GM23248 (cell line): Measurements from ENCODE around the gene MYO1D. TPM values are rescaled to one million over a fixed set of nuclear protein-coding genes. Genes with fewer than 3 reads are reported as not detected.
A peak's percentile ranks its signal among the peaks of the same experiment; 100 is the strongest.

Source experiments
- DNase-seq: peaks from one replicate; pipeline ENCODE4 v3.0.0-alpha.2; 2015
- H2AFZ ChIP-seq: fragments of 200-600 bp; sonication (generic); 2 replicates; pipeline ENCODE4 v1.6.1; 2016; ENCODE audit warnings: antibody characterized with exemption
- H3F3A ChIP-seq: fragments of 200-600 bp; sonication (generic); 2 replicates; pipeline ENCODE4 v1.6.1; 2016; ENCODE audit warnings: mild to moderate bottlenecking, antibody characterized with exemption, mixed run types; ENCODE audit not compliant: insufficient read depth
- H3K27ac ChIP-seq: fragments of 200-600 bp; sonication (generic); 2 replicates; pipeline ENCODE4 v1.5.1; 2016; ENCODE audit warnings: mild to moderate bottlenecking
- H3K27me3 ChIP-seq: fragments of 200-600 bp; sonication (generic); replicated peaks from 2 replicates; pipeline ENCODE4 v1.6.1; 2016; ENCODE audit warnings: mild to moderate bottlenecking; ENCODE audit not compliant: insufficient read depth
- H3K36me3 ChIP-seq: fragments of 200-600 bp; sonication (generic); 2 replicates; pipeline ENCODE4 v1.6.1; 2016; ENCODE audit warnings: low read depth, mild to moderate bottlenecking
- H3K4me1 ChIP-seq: fragments of 200-600 bp; sonication (generic); 2 replicates; pipeline ENCODE4 v1.6.1; 2016; ENCODE audit warnings: mild to moderate bottlenecking; ENCODE audit not compliant: insufficient read depth
- H3K4me2 ChIP-seq: fragments of 200-600 bp; sonication (generic); one replicate; pipeline ENCODE4 v1.6.1; 2016; ENCODE audit warnings: mild to moderate bottlenecking; ENCODE audit not compliant: unreplicated experiment
- H3K4me3 ChIP-seq: fragments of 200-600 bp; sonication (generic); 2 replicates; pipeline ENCODE4 v1.5.1; 2016; ENCODE audit warnings: mild to moderate bottlenecking
- H3K79me2 ChIP-seq: fragments of 200-600 bp; sonication (generic); 2 replicates; pipeline ENCODE4 v1.6.1; 2016; ENCODE audit warnings: mild to moderate bottlenecking; ENCODE audit not compliant: insufficient read depth
- H3K9ac ChIP-seq: fragments of 200-600 bp; sonication (generic); 2 replicates; pipeline ENCODE4 v1.6.1; 2016; ENCODE audit warnings: mild to moderate bottlenecking
- H3K9me2 ChIP-seq: fragments of 200-600 bp; sonication (generic); 2 replicates; pipeline ENCODE4 v1.6.1; 2016; ENCODE audit warnings: mixed run types, mild to moderate bottlenecking, moderate library complexity; ENCODE audit not compliant: insufficient read depth
- H3K9me3 ChIP-seq: fragments of 200-600 bp; sonication (generic); one replicate; pipeline ENCODE4 v1.6.1; 2017; ENCODE audit warnings: low read depth
- H4K20me1 ChIP-seq: fragments of 200-600 bp; sonication (generic); 2 replicates; pipeline ENCODE4 v1.6.0; 2016; ENCODE audit not compliant: insufficient read depth
- EZH2 ChIP-seq: fragments of 200-600 bp; sonication (generic); IDR thresholded peaks from 2 replicates; pipeline ENCODE4 v1.6.1; 2018; ENCODE audit warnings: antibody characterized with exemption, mild to moderate bottlenecking; ENCODE audit not compliant: insufficient read depth, poor library complexity, severe bottlenecking
- EZH2phosphoT487 ChIP-seq: fragments of 200-600 bp; sonication (generic); IDR thresholded peaks from 2 replicates; pipeline ENCODE4 v1.6.1; 2018; ENCODE audit warnings: antibody characterized with exemption, moderate library complexity, mild to moderate bottlenecking, low read depth; ENCODE audit not compliant: insufficient read depth
- WGBS, 2 experiments: methylation state at CpG; one replicate each; pipeline ENCODE4 v1.1.6; 2015 to 2017; ENCODE audit warnings: low lambda C conversion rate in 2 of 2, low coverage in 1 of 2; ENCODE audit errors: missing lambda C conversion rate in 2 of 2; 5-methylcytosine and 5-hydroxymethylcytosine counted together
- in situ Hi-C: fragments of 300-500 bp; cut with MboI; formaldehyde crosslinking; loops from 2 replicates; pipeline ENCODE4 v1.15.0; 2020
- polyA plus RNA-seq: library from polyadenylated mRNA; unstranded; fragments of >200 nt; fragmentation: Nextera tagmentation; extraction: Ambion mirVana; gene quantifications from 2 replicates; pipeline ENCODE4 v1.2.1, GENCODE V29; 2016
- total RNA-seq: library from RNA; depleted of rRNA; stranded (reverse); fragments of >200 nt; shearing (Covaris generic); gene quantifications from 2 replicates; pipeline ENCODE4 v1.2.3, GENCODE V29; 2014

The MYO1D gene
- total and polyA plus RNA-seq, 2 experiments from 2014 or later, result 54.1 to 99.5 TPM

GRCh38 chr17:32783602-32784001, 93.3 kb downstream of the MYO1D start:
- Histone ChIP-seq H3K9me3 (no peaks in the 10 kb centered on the region), H3K27me3 (no peaks in the 10 kb centered on the region), H3K9ac (no peak overlapping the region), H4K20me1 (no peaks in the 10 kb centered on the region), H3F3A (no peaks in the 10 kb centered on the region), H3K4me3 (no peak overlapping the region), H3K79me2 (peaks cover 35% of the 10 kb centered on the region), H3K27ac (no peak overlapping the region), H3K9me2 (no peaks in the 10 kb centered on the region), H3K4me2 (peak overlapping the region; percentile 6), H3K4me1 (no peaks in the 10 kb centered on the region), H2AFZ (no peak overlapping the region), H3K36me3 (no peaks in the 10 kb centered on the region)
- no peak for TF ChIP-seq EZH2phosphoT487
- TF ChIP-seq EZH2, result no peak
- DNase-seq, result peak; percentile 80
- WGBS, 2 experiments, result 35 to 36% methylated on average over 3 of the region's 3 CpGs
- in situ Hi-C loops, result loop anchor here (10.0 kb wide), 2 partner anchors 121 to 211 kb away; partner anchors contain the start of gene SPACA3

DNA sequence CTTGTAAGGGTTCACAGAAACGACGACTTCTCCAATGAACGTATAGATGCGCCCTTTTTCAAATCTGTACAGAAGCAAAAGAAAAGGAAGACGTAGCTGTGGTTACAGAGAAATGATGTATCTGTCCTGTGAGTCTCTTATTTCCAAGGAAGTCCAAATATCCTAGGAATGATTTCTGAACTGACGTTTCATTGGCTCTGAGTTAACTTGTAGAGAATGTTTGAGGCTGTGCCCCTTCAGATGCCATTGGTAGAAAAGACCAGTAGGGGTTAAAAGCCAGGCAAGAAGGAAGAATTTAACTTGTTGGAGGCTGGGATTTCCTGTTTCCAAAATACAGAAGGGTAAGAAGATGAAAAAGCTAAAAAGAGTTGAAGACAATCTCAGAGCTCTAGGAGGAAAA, 96.2 kb downstream of the MYO1D start:
- H4K20me1 ChIP-seq, result no peaks in the 10 kb centered on the region
- peaks cover 12% of the 10 kb centered on the region for H3K4me1 ChIP-seq
- in situ Hi-C loops, result loop anchor here (10.0 kb wide), 2 partner anchors 124 to 214 kb away; partner anchors contain the start of gene SPACA3
- WGBS, 2 experiments, result 84 to 86% methylated on average over 6 of the region's 6 CpGs
- peaks cover 7% of the 10 kb centered on the region for H3F3A ChIP-seq
- TF ChIP-seq EZH2phosphoT487, result no peak
- TF ChIP-seq EZH2, result no peak
- H3K36me3 ChIP-seq, result peaks cover 4% of the 10 kb centered on the region; the same call in 1 of the 2 replicates
- peaks cover 21% of the 10 kb centered on the region for H3K79me2 ChIP-seq
- no peak overlapping the region for H3K9ac ChIP-seq
- H3K27me3 ChIP-seq, result no peaks in the 10 kb centered on the region
- DNase-seq, result no peak
- no peak overlapping the region for H3K27ac ChIP-seq
- H3K9me2 ChIP-seq, result no peaks in the 10 kb centered on the region
- H3K4me2 ChIP-seq, result no peak overlapping the region
- no peak overlapping the region for H2AFZ ChIP-seq
- no peaks in the 10 kb centered on the region for H3K9me3 ChIP-seq
- no peak overlapping the region for H3K4me3 ChIP-seq

- TF ChIP-seq EZH2 (no peak), EZH2phosphoT487 (no peak)
- H3K36me3 ChIP-seq, result peaks cover 7% of the 10 kb centered on the region; the same call in 1 of the 2 replicates
- H3F3A ChIP-seq, result peaks cover 7% of the 10 kb centered on the region
- H2AFZ ChIP-seq, result no peak overlapping the region
- no peak overlapping the region for H3K27ac ChIP-seq
- H3K27me3 ChIP-seq, result no peaks in the 10 kb centered on the region
- in situ Hi-C loops, result no loop called here
- H3K9ac ChIP-seq, result no peak overlapping the region
- no peaks in the 10 kb centered on the region for H3K9me2 ChIP-seq
- peaks cover 21% of the 10 kb centered on the region for H3K79me2 ChIP-seq
- H3K4me2 ChIP-seq, result no peak overlapping the region
- DNase-seq, result no peak
- peaks cover 12% of the 10 kb centered on the region for H3K4me1 ChIP-seq
- H4K20me1 ChIP-seq, result no peaks in the 10 kb centered on the region
- no peak overlapping the region for H3K4me3 ChIP-seq
- H3K9me3 ChIP-seq, result no peaks in the 10 kb centered on the region
These were observed 99.0 kb downstream of the MYO1D start for GRCh38 chr17:32777922-32778321.

DNA sequence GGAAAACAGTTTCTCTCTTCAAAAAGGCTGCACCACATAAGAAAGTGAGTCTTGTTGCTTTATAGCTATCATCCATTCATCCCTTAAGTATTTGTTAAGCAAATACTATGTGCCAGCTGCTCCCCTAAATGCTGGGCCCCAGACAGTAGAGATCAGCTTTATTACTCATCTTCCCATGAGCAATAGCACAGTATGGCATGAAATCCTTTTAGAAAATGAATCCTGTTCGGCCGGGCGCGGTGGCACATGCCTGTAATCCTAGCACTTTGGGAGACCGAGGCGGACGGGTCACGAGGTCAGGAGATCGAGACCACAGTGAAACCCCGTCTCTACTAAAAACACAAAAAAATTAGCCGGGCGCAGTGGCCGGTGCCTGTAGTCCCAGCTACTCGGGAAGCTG, 99.5 kb downstream of the MYO1D start:
- in situ Hi-C loops, result no loop called here
- DNase-seq, result peak; percentile 78
- Histone ChIP-seq H3K4me1 (peaks cover 12% of the 10 kb centered on the region), H3K9me3 (no peaks in the 10 kb centered on the region), H3K9ac (no peak overlapping the region), H3K4me2 (peak overlapping the region; percentile 19), H3F3A (peaks cover 7% of the 10 kb centered on the region), H3K79me2 (peaks cover 21% of the 10 kb centered on the region), H3K9me2 (no peaks in the 10 kb centered on the region), H3K36me3 (peaks cover 7% of the 10 kb centered on the region; the same call in 1 of the 2 replicates), H4K20me1 (no peaks in the 10 kb centered on the region), H2AFZ (no peak overlapping the region), H3K27ac (peak overlapping the region; percentile 31; the same call in 1 of the 2 replicates), H3K4me3 (no peak overlapping the region), H3K27me3 (no peaks in the 10 kb centered on the region)
- 94 to 98% methylated on average over 14 of the region's 14 CpGs for WGBS, 2 experiments
- TF ChIP-seq EZH2, result no peak
- TF ChIP-seq EZH2phosphoT487, result no peak

- Histone ChIP-seq H3F3A (peaks cover 7% of the 10 kb centered on the region), H3K9ac (no peak overlapping the region), H3K27me3 (no peaks in the 10 kb centered on the region), H4K20me1 (no peaks in the 10 kb centered on the region), H3K27ac (no peak overlapping the region), H3K9me3 (no peaks in the 10 kb centered on the region), H3K4me1 (peaks cover 12% of the 10 kb centered on the region), H2AFZ (no peak overlapping the region), H3K4me2 (no peak overlapping the region), H3K4me3 (no peak overlapping the region), H3K36me3 (peaks cover 14% of the 10 kb centered on the region), H3K9me2 (no peaks in the 10 kb centered on the region), H3K79me2 (no peaks in the 10 kb centered on the region)
- in situ Hi-C loops, result no loop called here
- TF ChIP-seq EZH2phosphoT487, result no peak
- no peak for TF ChIP-seq EZH2
- WGBS, 2 experiments, result 59 to 71% methylated on average over 2 of the region's 2 CpGs
- DNase-seq, result no peak
These were observed 102.2 kb downstream of the MYO1D start for GRCh38 chr17:32774695-32775084.
